RWPE2 (cell line): ENCODE data around the gene ALK.

Source experiments
- ATAC-seq: fragments of 200-7000 bp; cut with Tn5 transposase; 3 replicates; pipeline ENCODE4 v1.9.1; 2021; ENCODE audit warnings: low read depth
- DNase-seq: peaks from one replicate; pipeline ENCODE4 v3.0.0-alpha.2; 2020; ENCODE audit warnings: low spot score
- H3K27ac ChIP-seq: fragments of 450-650 bp; 2 replicates; pipeline ENCODE4 v1.5.1; 2017; ENCODE audit warnings: mild to moderate bottlenecking; ENCODE audit not compliant: poor library complexity, severe bottlenecking
- H3K27me3 ChIP-seq: fragments of 250-450 bp; sonication (Bioruptor Pico); 2 replicates; pipeline ENCODE4 v1.5.1; 2021; ENCODE audit warnings: mild to moderate bottlenecking, moderate library complexity; ENCODE audit not compliant: insufficient read depth, poor library complexity, severe bottlenecking
- H3K36me3 ChIP-seq: fragments of 250-450 bp; sonication (Bioruptor Pico); 2 replicates; pipeline ENCODE4 v1.5.1; 2020; ENCODE audit warnings: low read depth, mild to moderate bottlenecking, moderate library complexity
- H3K4me1 ChIP-seq: fragments of 250-450 bp; sonication (Bioruptor Pico); 2 replicates; pipeline ENCODE4 v1.5.1; 2021; ENCODE audit warnings: mild to moderate bottlenecking, moderate library complexity; ENCODE audit not compliant: insufficient read depth, poor library complexity, severe bottlenecking
- H3K4me3 ChIP-seq: fragments of 250-450 bp; sonication (Bioruptor Pico); 2 replicates; pipeline ENCODE4 v1.5.1; 2021; ENCODE audit warnings: mild to moderate bottlenecking, moderate library complexity; ENCODE audit not compliant: severe bottlenecking
- H3K9me3 ChIP-seq: fragments of 250-450 bp; sonication (Bioruptor Pico); 2 replicates; pipeline ENCODE4 v1.5.1; 2021; ENCODE audit warnings: mild to moderate bottlenecking, moderate library complexity; ENCODE audit not compliant: severe bottlenecking
- TF ChIP-seq, protein P1 (sequence below): fragments of 450-650 bp; IDR thresholded peaks from one replicate; pipeline ENCODE4 v1.5.1; 2017; ENCODE audit warnings: mild to moderate bottlenecking, moderate library complexity; ENCODE audit not compliant: poor library complexity, severe bottlenecking

Gene ALK

DNA sequence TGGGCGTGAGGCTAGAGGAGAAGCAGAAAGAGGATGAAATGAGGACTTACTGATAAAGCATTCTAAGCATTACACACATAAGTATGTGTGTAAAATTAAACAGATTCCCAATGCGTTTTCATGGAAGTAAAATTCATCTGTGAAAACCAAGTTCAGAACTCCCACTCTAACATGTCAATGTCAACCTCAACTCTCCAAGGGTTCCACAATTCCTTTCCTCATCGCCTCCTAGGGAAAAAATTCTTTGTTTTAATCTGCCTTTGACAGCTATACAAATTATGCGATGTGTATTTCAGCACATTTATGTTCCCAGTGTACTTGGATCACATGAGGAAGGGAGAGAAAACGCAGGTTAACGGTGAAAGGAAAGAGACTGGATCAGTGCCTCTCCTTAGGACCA lies 729.6 kb downstream of the ALK start:
- peaks cover 4% of the 10 kb centered on the region; the same call in 1 of the 2 replicates for H3K36me3 ChIP-seq
- TF ChIP-seq, protein P1, sequence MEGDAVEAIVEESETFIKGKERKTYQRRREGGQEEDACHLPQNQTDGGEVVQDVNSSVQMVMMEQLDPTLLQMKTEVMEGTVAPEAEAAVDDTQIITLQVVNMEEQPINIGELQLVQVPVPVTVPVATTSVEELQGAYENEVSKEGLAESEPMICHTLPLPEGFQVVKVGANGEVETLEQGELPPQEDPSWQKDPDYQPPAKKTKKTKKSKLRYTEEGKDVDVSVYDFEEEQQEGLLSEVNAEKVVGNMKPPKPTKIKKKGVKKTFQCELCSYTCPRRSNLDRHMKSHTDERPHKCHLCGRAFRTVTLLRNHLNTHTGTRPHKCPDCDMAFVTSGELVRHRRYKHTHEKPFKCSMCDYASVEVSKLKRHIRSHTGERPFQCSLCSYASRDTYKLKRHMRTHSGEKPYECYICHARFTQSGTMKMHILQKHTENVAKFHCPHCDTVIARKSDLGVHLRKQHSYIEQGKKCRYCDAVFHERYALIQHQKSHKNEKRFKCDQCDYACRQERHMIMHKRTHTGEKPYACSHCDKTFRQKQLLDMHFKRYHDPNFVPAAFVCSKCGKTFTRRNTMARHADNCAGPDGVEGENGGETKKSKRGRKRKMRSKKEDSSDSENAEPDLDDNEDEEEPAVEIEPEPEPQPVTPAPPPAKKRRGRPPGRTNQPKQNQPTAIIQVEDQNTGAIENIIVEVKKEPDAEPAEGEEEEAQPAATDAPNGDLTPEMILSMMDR, result no peak
- no peaks in the 10 kb centered on the region for H3K4me1 ChIP-seq
- H3K9me3 ChIP-seq, result no peaks in the 10 kb centered on the region
- H3K27me3 ChIP-seq, result no peaks in the 10 kb centered on the region
- DNase-seq, result no peak
- no peak overlapping the region for H3K27ac ChIP-seq
- no peak for ATAC-seq
- H3K4me3 ChIP-seq, result no peak overlapping the region

GRCh38 chr2:29189052-29189451 lies 732.3 kb downstream of the ALK start:
- ATAC-seq (no peak), DNase-seq (no peak)
- H3K4me1 ChIP-seq, result no peaks in the 10 kb centered on the region
- H3K36me3 ChIP-seq, result peaks cover 13% of the 10 kb centered on the region
- H3K9me3 ChIP-seq, result no peaks in the 10 kb centered on the region
- no peak overlapping the region for H3K27ac ChIP-seq
- no peaks in the 10 kb centered on the region for H3K27me3 ChIP-seq
- TF ChIP-seq, protein P1, result no peak
- H3K4me3 ChIP-seq, result no peak overlapping the region

- H3K36me3 ChIP-seq, result peaks cover 17% of the 10 kb centered on the region
- H3K4me3 ChIP-seq, result no peak overlapping the region
- DNase-seq (no peak), ATAC-seq (no peak)
- TF ChIP-seq, protein P1, result no peak
- H3K9me3 ChIP-seq, result no peaks in the 10 kb centered on the region
- no peak overlapping the region for H3K27ac ChIP-seq
- H3K4me1 ChIP-seq, result no peaks in the 10 kb centered on the region
- H3K27me3 ChIP-seq, result no peaks in the 10 kb centered on the region
Measured at GRCh38 chr2:29187926-29188325, 733.5 kb downstream of the ALK start.

GRCh38 chr2:29186817-29187216 lies 734.6 kb downstream of the ALK start:
- Histone ChIP-seq H3K36me3 (peaks cover 26% of the 10 kb centered on the region), H3K4me3 (no peak overlapping the region), H3K27ac (no peak overlapping the region), H3K9me3 (no peaks in the 10 kb centered on the region), H3K27me3 (no peaks in the 10 kb centered on the region), H3K4me1 (no peaks in the 10 kb centered on the region)
- TF ChIP-seq, protein P1, result no peak
- no peak for DNase-seq
- ATAC-seq, result no peak

DNA sequence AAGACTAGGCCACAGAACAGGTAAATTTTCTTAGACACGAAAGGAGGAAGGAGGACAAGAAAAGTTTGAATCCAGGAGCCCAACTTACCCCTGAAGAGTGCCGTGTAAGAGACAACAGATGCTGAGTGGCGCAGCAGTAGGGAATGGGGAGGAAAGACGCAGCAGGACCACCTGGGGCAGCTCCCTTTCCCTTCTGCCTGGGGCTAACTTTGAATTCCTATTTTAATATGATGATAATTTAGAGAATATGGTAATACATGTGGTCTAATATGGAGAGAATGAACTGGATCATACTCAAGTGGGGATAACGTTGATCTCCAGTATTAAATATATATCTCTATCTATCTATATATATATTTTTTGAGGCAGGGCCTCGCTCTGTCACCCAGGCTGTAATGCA lies 736.9 kb downstream of the ALK start:
- TF ChIP-seq, protein P1, result no peak
- ATAC-seq (no peak), DNase-seq (no peak)
- no peaks in the 10 kb centered on the region for H3K4me1 ChIP-seq
- H3K27me3 ChIP-seq, result no peaks in the 10 kb centered on the region
- H3K9me3 ChIP-seq, result no peaks in the 10 kb centered on the region
- H3K36me3 ChIP-seq, result peaks cover 43% of the 10 kb centered on the region
- no peak overlapping the region for H3K27ac ChIP-seq
- H3K4me3 ChIP-seq, result no peak overlapping the region
